IPS-18c (cell line): ENCODE data around the gene MYL7.
"Not testable (repeated sequence)": the region's sequence is repeated elsewhere in the genome, so short reads cannot be mapped to it uniquely, and the experiment has no call there.

Experiments used
- H3K4me3 ChIP-seq: 2 replicates; pipeline ENCODE4 v1.7.0; 2013; ENCODE audit warnings: low read depth, mild to moderate bottlenecking, low read length, moderate library complexity; ENCODE audit not compliant: insufficient read depth
- H3K9me3 ChIP-seq: one replicate; pipeline ENCODE4 v1.6.1; 2013; ENCODE audit warnings: mild to moderate bottlenecking, low read length, moderate library complexity; ENCODE audit not compliant: control insufficient read depth, insufficient read depth

The MYL7 gene

DNA sequence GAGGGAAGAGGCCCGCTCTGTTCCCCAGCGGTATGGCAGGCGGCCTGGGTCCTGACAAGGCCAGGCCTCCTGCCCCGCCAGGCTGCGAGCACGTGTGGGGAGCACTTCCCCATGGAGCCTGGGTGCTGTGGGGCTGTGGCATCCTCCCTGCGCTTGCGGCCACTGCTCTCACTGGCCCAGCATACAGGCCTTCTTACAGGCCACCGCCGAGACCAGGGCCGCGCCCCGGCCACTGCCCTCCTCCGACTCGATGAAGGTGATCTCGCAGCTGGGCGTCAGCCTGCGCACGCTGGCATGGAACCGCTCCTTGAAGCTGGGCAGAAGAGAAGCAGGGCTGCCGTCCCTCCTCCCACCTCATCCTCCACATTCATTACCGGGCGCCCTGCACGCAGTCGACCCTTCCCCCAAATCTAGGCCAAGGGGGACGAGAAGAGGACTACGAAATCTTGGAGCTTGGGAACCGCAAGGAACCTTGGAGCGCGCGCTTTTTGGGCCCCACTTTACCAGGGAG, 3.9 kb upstream of the MYL7 start:
- Histone ChIP-seq H3K9me3 (peaks cover 5% of the 10 kb centered on the region), H3K4me3 (no peak overlapping the region; the same call in 1 of the 2 replicates)

DNA sequence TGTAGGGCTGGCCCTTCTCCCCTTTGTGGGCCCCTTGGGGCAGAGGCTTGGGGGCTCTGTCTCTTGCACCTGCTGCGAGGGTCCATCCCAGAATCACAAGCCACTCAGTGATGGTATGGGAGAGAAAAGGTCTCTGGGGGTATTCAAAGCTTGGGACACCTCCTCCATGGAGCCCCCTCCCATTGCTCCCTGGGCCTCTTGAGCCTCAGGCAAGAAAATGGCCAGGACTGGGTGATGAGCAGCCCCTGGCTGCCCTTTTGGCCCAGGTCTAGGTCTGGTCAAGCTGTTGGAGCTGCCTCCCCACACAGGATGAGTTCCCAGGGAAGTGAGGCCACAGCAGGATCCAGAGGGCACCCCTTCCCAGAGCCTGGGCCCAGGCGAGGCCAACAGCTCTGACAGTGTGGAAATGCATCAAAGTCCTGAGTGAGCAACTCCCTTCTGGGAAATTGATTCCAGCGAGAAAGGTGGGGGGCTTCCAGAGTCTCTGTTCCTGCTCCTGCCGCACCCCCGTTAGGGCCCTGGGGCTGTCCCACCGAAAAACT, 3.4 kb upstream of the MYL7 start:
- peaks cover 5% of the 10 kb centered on the region for H3K9me3 ChIP-seq
- no peak overlapping the region for H3K4me3 ChIP-seq

DNA sequence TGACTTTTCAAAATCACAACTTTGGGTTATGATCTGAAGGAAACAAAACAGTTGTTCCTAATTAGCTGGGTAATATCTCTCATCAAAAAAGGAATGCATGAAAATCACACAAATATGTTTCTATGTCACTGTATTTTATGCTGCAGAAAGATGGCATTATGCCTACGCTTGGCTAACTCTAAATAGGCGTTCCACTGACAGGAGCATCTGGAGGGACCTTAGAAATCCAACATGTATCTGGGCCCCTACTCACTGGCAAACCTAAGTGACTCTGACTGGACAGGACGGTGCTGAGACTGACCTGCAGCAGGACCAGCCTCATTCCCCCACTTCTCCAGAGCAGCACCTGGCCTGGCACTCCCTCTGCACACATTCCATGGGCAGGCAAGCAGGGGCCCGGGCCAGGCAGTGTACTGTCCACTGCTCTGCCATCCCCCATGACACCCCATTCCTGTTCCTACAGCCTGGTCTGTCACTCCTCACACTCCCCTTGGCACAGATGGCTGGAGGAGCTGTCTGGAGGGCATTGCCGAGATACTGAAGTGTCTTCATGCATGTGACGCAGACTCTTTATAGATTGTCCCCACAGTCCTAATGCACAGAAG, 2.6 kb upstream of the MYL7 start:
- Histone ChIP-seq H3K4me3 (no peak overlapping the region), H3K9me3 (peaks cover 5% of the 10 kb centered on the region)

DNA sequence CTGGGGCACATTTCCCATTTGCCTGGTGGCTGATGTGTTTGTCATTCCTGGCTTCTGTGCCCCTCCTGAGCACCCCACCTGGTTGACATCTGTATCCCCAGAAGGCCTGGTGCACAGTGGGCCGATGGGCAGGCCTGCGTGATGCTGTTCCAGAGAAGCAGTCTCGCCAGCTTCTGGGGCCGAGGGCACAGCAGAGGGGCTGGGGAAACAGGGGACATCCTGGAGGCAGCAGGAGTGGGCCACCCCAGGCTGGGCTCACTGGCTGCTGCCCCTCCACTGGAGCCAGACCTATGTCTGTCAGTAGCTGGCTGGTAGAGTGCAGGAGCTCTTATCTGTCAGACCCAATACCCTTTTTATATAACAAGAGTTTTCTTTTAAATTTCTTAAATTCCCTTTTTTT, 896 bp upstream of the MYL7 start:
- peaks cover 5% of the 10 kb centered on the region for H3K9me3 ChIP-seq

DNA sequence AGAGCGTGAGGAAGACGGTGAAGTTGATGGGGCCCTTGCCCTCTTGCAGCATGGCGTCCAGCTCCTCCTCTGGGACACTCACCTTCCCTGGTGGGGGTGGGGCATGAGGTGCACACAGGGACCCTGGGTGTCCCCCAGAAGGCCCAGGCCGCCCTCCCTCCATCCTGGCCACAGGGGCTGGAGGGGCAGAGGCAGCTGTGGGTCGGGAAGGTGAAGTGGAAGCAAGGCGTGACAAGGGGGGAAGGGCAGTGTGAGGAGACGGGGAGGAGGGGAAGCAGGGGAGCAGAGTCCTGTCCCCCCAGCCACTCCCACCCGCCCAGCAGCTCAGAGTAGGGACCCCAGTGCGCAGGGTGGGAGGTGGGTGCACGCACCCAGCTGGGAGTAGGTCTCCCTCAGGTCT, 791 bp downstream of the MYL7 start:
- Histone ChIP-seq H3K9me3 (peaks cover 5% of the 10 kb centered on the region), H3K4me3 (no peak overlapping the region)

More for the DNA sequence above, 896 bp upstream of the MYL7 start:
- no peak overlapping the region for H3K4me3 ChIP-seq

DNA sequence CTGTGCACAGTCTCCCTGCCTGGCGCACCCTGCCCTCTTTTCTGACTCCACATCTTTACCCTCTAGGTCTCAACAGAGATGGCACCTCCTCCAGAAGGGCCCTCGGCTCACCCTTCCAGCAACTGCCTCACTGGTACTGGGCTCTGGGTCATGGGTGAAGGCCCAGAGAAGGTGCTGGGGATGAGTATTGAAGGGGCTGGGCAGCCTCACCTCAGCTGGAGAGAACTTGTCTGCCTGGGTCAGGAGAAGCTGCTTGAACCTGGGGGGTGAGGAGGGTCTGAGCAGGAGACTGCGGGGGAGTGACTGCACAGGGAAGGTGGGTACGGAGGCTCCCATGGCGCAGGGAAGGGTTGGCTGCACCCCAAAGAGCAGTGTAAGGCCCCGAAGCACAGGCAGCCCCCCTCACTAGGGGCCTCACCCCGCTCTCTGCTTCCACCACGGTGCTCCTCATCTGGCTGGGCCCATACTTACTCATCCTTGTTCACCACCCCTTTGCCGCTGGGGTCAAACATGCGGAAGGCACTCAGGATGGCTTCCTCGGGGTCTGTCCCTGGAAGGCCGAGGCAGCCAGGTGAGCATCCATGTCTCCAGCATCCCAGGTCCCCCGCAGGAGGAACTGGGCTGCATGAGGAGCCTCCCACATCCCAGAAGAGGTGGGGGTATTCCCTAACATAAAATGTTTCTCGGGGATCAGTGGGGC, 1.7 kb downstream of the MYL7 start:
- no peaks in the 10 kb centered on the region for H3K9me3 ChIP-seq
- no peak overlapping the region for H3K4me3 ChIP-seq

DNA sequence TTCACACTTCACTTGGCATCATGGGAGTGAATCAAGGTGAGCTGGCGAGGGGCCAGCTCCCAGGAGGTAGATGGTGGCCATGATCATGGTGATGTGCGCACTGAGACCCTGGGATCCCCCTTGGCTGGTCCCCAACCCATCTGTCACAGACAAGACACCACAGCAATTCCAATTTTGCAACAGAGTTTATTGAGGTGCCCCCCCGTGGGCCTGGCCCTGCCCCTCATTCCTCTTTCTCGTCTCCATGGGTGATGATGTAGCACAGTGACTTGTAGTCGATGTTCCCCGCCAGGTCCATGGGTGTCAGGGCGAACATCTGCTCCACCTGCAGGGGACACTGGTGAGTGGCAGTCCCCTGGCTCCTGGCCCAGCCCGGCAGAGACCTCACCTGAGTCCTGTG, 2.4 kb downstream of the MYL7 start:
- Histone ChIP-seq H3K9me3 (no peaks in the 10 kb centered on the region), H3K4me3 (no peak overlapping the region)

DNA sequence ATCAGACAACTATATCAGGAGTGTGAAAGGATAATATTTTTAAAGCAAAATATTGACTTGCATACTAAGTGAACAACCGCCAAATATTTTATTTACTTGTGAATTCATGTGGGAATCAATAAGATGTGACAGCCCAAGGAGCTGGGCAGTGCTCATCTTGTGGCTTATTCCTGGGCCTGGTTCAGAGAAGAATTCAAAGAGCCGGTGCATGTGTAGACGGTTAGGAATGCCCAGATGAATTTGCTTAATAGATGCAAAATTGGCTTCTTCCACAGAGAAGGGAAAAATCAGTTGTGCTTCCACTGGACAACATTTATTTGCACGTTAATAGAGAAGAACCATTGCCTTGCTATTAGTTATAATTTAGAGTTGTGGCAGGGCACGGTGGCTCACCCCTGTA, 4.4 kb downstream of the MYL7 start:
- Histone ChIP-seq H3K4me3 (no peak overlapping the region), H3K9me3 (no peaks in the 10 kb centered on the region)

DNA sequence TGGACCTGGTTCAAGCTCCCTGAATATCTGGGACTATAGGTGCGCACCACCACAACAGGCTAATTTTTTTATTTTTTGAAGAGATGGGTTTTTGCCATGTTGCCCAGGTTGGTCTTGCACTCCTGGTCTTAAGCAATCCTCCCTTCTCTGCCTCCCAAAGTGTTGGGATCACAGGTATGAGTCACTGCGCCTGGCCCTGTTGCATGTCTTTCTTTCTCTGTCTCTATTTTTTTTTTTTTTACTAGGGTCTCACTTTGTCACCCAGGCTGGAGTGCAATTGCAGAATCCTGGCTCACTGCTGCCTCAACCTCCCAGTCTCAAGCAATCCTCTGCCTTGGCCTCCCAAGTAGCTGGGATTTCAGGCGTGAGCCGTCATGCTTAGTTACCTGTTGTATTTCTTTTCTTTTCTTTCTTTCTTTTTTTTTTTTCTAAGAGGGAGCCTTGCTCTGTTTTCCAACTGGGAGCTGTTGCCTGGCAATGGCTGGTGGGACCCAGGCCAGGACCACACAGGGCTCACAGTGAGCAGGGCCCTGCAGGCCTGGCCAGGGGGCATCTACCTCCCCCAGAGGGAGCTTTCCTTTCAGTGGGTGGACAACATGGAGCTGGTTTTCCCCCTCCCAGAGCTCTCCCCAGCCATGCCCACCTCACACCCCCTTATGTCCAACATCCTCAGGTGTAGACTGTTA, 6.0 kb downstream of the MYL7 start:
- H3K9me3 ChIP-seq, result no peaks in the 10 kb centered on the region
- no peak overlapping the region for H3K4me3 ChIP-seq

DNA sequence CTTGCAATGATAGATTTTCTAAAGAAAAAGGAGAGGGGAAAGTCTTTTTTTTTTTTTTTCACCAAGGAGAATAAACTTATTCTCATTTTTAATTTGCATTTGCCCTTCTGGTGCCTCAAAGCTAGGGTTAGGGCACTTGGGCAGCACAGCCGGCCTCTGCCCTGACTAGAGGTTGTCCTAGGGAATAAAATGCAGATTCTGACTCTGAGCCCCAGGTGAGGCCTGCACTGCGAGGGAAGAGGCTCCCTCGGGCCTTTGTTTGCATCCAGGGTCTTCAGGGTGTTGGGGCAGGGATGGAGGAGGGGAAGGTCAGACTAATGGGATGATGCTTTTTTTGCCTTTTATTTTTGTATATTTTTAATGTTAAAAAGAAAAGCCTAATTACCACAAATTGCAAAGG, 7.8 kb downstream of the MYL7 start:
- Histone ChIP-seq H3K4me3 (no peak overlapping the region), H3K9me3 (no peaks in the 10 kb centered on the region)

DNA sequence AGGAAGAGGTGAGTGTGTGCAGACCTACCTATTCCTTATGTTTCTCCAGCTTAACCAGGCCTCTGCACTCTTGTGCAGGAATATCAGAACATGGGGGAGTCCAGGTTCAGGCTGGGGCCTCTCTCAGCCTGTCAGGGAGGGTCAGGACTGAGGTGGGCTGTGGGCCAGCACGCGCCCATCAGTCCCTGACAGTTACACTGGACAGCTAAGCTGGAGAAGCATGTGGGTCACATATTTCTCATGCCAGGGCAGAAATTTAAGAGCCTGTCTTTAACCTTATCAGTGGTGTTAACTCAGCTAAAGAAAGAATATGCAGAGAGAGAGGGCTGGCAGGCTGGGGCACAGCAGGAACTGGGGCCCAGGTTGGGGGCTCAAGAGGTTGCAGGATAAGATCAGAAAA, 9.1 kb downstream of the MYL7 start:
- Histone ChIP-seq H3K4me3 (no peak overlapping the region), H3K9me3 (no peaks in the 10 kb centered on the region)

DNA sequence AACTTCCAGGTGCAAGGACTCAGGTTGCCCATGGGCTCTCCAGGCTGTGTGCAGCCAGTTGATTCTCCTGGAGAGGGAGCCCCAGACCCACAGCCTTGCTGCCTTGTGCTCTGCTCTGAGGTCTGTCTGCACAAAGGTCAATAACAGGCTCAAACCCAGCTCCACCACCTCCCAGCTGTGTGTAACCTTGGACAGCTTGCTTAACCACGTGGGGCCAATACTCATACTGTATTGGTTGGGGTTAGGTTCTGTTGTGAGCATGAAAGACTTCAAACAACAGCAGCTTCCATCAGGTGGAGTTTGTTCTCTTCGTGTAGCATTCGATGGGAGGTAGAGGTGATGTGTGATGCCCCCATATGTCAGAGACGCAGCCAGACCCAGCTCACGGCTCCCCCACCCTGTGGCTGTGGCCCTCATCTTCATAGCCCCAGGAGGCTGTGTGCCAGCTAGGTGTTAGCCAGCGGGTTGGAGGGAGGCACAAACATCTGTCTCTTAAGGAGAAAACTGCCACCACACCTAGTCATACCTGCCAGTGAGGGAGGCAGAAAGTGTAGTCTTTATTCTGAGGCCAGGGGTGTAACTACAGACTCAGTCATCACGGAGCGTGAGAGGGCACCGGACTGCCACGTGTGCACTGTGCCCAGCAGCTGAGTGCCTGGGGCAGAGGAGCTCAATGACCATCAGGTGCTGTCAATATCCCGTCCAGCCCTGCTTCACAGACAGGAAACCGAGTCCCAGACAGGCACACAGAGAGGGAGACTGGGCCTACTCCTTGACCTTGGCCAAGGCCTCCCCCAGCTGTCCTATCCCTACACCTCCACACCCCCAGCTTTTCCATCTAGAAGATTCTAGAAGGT, 9.7 kb downstream of the MYL7 start:
- H3K9me3 ChIP-seq, result no peaks in the 10 kb centered on the region
- H3K4me3 ChIP-seq, result no peak overlapping the region

DNA sequence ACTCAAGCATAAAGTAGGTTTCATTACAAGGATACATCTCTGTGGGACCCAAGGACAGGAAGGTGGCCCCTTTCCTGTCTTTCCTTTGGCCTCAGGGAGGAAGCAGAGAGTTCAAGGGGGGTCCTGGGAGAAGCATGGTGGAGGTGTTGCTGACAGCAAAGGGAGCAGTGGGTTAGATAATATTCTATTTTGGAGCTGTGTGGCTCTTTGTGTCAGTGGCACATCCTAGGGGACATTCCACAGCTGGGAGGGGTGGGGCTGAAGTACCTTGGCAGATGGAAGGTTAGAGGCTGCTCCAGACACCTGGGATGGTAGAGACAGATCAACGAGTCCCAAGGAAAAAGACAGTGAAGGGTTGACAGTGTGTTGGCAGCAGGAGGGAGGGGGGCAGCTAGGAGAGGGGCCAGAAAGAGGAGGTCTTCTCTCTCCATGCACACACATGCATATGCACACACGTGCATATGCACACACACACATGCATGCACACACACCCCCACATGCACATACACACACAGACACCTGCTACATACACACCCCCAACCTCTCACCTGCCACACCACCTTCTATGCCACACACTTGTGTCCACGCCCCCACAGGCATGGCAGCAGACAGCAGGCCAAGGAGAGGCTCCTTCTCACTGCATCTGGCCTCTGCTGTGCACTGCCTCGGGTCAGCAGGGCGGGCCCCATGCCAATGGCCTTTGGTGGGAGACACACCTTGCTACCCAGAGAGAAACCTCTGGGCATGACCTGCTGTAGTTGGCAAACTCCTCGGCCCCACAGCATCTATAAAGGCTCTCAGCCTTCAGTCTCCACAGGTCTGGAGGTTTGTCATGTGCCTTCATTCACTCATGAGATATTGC, 12.2 kb downstream of the MYL7 start:
- Histone ChIP-seq H3K4me3 (no peak overlapping the region), H3K9me3 (no peaks in the 10 kb centered on the region)

DNA sequence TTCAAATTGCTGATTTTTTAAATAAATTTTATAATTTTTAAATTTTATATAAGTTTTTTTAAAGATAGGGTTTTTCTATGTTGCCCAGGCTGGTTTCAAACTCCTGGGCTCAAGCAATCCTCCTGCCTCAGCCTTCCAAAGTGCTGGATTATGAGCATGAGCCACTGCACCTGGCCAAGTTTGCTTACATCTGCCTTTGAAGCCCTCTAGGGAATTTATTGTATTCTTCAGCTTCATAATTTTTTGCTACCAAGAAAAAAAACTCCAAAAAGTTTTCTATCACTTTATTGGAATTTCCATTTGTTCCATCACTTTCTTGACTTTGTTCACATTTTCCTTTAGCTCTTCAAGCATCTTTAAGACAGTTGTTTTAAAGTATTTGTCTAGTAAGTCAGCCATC, 14.0 kb downstream of the MYL7 start:
- H3K9me3 ChIP-seq, result no peaks in the 10 kb centered on the region
- H3K4me3 ChIP-seq, result no peak overlapping the region

DNA sequence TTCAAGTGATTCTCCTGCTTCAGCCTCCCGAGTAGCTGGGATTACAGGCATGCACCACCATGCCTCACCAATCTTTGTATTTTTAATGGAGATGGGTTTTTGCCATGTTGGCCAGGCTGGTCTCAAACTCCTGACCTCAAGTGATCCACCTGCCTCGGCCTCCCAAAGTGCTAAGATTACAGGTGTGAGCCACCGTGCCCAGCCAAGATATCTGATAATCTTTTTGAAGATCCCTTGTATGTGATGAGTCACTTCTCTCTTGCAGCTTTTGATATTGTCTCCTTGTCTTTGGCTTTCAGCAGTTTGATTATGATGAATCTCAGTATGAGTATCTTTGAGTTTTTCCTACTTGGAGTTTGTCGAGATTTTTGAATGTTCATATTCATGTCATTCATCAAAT, 14.6 kb downstream of the MYL7 start:
- H3K4me3 ChIP-seq, H3K9me3 ChIP-seq: not testable (repeated sequence)

DNA sequence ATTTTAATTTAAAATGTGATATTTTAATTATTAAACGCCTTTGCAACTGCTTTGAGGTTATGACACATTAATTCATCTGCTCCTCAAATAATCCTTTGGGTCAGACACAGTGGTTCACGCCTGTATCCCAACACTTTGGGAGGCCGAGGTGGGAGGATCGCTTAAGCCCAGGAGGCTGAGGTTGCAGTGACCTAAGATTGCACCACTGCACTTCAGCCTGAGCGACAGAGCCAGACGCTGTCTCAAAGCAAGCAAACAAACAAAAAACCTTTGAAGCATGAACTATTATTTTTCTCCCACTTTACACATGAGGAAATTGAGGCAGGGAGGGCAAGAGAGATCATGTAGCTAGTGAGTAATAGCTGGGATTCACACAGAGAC, 16.3 kb downstream of the MYL7 start:
- Histone ChIP-seq H3K4me3 (no peak overlapping the region), H3K9me3 (no peaks in the 10 kb centered on the region)
